HepG2 (cell line): ENCODE results near the gene DPT. TPM values are rescaled to one million over a fixed set of nuclear protein-coding genes. Genes with fewer than 3 reads are reported as not detected.

Experiments
- BCL6 ChIP-seq: IDR thresholded peaks from 2 replicates; pipeline ENCODE4 v1.6.1; 2016; ENCODE audit warnings: missing genetic modification reagents, missing compliant biosample characterization
- ETV6 ChIP-seq: sonication (generic); formaldehyde crosslinking; conservative IDR thresholded peaks from 2 replicates; pipeline ENCODE4 v1.4.0; 2020; ENCODE audit warnings: missing genetic modification reagents
- KAT8 ChIP-seq: IDR thresholded peaks from 2 replicates; pipeline ENCODE4 v1.6.1; 2016; ENCODE audit warnings: missing genetic modification reagents, missing compliant biosample characterization
- MATR3 ChIP-seq: sonication (generic); formaldehyde crosslinking; IDR thresholded peaks from 2 replicates; pipeline ENCODE4 v1.4.0; 2020; ENCODE audit warnings: missing genetic modification reagents
- NFKB2 ChIP-seq: sonication (generic); formaldehyde crosslinking; IDR thresholded peaks from 2 replicates; pipeline ENCODE4 v1.4.0; 2020; ENCODE audit warnings: missing genetic modification reagents, borderline replicate concordance
- PHF20 ChIP-seq: sonication (generic); formaldehyde crosslinking; IDR thresholded peaks from 2 replicates; pipeline ENCODE4 v1.5.0; 2020; ENCODE audit warnings: mild to moderate bottlenecking, missing genetic modification reagents
- STAG1 ChIP-seq: sonication (generic); formaldehyde crosslinking; IDR thresholded peaks from 2 replicates; pipeline ENCODE4 v1.4.0; 2020; ENCODE audit warnings: missing genetic modification reagents
- TAF1 ChIP-seq: sonication (generic); formaldehyde crosslinking; IDR thresholded peaks from 2 replicates; pipeline ENCODE4 v1.4.0; 2020; ENCODE audit warnings: missing genetic modification reagents
- ZNF747 ChIP-seq: sonication (generic); formaldehyde crosslinking; IDR thresholded peaks from 2 replicates; pipeline ENCODE4 v1.8.1; 2023; ENCODE audit warnings: missing genetic modification reagents, mild to moderate bottlenecking, borderline replicate concordance
- polyA plus RNA-seq, 8 experiments: library from polyadenylated mRNA; depleted of rRNA in 3 of 8; stranded (reverse) in 7 of 8; unstranded in 1 of 8; fragments of >200 nt; fragmentation: Illumina TruSeq in 4 of 8; extraction: Trizol in 4 of 8; gene quantifications; 2 replicates each; pipeline versions ENCODE4 v1.2.1 to v1.2.3, GENCODE V29; 2011 to 2016; ENCODE audit warnings: low read depth in 4 of 8, missing spikeins in 1 of 8, mixed read lengths in 1 of 8; ENCODE audit not compliant: insufficient read depth in 1 of 8
- total RNA-seq, 5 experiments: library from RNA; depleted of rRNA; stranded (reverse); fragments of >200 nt; fragmentation: Illumina TruSeq; extraction: Trizol; gene quantifications; 2 replicates each; pipeline ENCODE4 v1.2.3, GENCODE V29; 2016; ENCODE audit warnings: low read depth in 1 of 5
- TF ChIP-seq, protein P1 (sequence below): IDR thresholded peaks from 2 replicates; pipeline ENCODE4 v1.6.1; 2016; ENCODE audit warnings: missing compliant biosample characterization, missing genetic modification reagents, borderline replicate concordance
- TF ChIP-seq, protein P2 (sequence below), 2 experiments: fragments of 450-650 bp in 1 of 2; sonication (generic) in 1 of 2; formaldehyde crosslinking; IDR thresholded peaks; 2 replicates each; pipeline versions ENCODE4 v1.5.0 to v1.8.0; 2020 to 2022; ENCODE audit warnings: mild to moderate bottlenecking in 1 of 2, missing genetic modification reagents in 1 of 2

The DPT gene
- total and polyA plus RNA-seq, 2 of the 13 experiments (the other 11 are each of a cell fraction or from before 2014, with no cell fraction given) = 0.04 TPM; not detected in 1

DNA sequence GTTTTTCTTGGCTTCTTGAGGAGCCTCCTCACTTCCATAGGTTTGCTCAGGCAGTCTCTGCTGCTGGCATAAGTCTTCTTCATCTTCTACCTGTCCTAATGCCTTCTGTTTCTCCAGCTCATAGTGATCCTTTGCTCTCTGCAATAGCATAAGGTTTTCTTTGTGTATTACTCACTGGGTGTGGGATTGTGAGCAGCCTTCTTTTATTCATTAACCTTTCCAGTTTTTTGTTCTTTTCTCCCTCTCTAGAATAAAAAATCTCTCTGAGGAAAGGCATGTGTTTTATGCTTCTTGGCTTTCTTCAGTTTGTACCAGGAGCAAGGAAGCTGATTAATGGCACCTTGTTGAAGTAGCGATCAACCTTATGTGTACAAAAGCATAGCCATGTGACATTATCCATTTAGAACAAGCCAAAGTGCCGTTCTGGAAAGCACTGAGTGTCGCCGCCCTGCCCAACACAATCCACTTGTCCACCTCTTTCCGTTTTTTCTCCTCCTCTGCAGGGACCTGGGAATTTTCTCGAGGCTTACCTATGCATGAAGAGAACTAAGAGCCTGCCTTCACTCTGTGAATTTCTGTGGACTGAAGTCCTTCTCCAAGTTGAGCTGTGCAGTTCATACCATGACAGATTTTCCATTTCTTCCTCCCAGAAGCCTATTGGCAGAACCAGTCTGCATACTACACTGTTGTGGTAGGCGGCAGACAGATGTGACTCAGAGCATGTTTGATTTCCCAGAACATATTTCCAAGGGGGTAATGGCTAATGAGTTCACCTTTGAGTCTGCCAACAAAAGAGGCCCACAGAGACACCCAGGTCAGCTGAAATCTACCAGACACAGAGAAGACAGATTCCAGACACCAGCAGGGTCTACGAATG is 39.0 kb downstream of the DPT start (continued):
- TF ChIP-seq, protein P1, sequence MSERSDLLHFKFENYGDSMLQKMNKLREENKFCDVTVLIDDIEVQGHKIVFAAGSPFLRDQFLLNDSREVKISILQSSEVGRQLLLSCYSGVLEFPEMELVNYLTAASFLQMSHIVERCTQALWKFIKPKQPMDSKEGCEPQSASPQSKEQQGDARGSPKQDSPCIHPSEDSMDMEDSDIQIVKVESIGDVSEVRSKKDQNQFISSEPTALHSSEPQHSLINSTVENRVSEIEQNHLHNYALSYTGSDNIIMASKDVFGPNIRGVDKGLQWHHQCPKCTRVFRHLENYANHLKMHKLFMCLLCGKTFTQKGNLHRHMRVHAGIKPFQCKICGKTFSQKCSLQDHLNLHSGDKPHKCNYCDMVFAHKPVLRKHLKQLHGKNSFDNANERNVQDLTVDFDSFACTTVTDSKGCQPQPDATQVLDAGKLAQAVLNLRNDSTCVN (CRISPR knock-in tag) = 0 out of 2 replicates have a peak, but pooled peaks have one; percentile 31
- TF ChIP-seq ETV6 (CRISPR knock-in tag) = no peak
- TF ChIP-seq BCL6 (CRISPR knock-in tag) = 0 out of 2 replicates have a peak, but pooled peaks have one; percentile 27
- TF ChIP-seq STAG1 (CRISPR knock-in tag) = peak; percentile 13
- TF ChIP-seq PHF20 (CRISPR knock-in tag) = no peak
- TF ChIP-seq NFKB2 (CRISPR knock-in tag) = no peak
- TF ChIP-seq, protein P2, sequence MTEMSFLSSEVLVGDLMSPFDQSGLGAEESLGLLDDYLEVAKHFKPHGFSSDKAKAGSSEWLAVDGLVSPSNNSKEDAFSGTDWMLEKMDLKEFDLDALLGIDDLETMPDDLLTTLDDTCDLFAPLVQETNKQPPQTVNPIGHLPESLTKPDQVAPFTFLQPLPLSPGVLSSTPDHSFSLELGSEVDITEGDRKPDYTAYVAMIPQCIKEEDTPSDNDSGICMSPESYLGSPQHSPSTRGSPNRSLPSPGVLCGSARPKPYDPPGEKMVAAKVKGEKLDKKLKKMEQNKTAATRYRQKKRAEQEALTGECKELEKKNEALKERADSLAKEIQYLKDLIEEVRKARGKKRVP (CRISPR knock-in tag; IDR thresholded peaks at IDR 0.05) = no peak
- TF ChIP-seq MATR3 = no peak
- TF ChIP-seq TAF1 (CRISPR knock-in tag) = 0 out of 2 replicates have a peak, but pooled peaks have one; percentile 24
- TF ChIP-seq ZNF747 (CRISPR knock-in tag) = no peak
- peak; percentile 26; the same call in 1 of the 2 replicates for TF ChIP-seq KAT8 (CRISPR knock-in tag)
